ENCODE results near the gene PAPOLB. TPM values are rescaled to one million over a fixed set of nuclear protein-coding genes. Genes with fewer than 3 reads are reported as not detected.

The PAPOLB gene
- total RNA-seq, 4 donors from 2014 or later, result 0.38 TPM; not detected in 3

DNA sequence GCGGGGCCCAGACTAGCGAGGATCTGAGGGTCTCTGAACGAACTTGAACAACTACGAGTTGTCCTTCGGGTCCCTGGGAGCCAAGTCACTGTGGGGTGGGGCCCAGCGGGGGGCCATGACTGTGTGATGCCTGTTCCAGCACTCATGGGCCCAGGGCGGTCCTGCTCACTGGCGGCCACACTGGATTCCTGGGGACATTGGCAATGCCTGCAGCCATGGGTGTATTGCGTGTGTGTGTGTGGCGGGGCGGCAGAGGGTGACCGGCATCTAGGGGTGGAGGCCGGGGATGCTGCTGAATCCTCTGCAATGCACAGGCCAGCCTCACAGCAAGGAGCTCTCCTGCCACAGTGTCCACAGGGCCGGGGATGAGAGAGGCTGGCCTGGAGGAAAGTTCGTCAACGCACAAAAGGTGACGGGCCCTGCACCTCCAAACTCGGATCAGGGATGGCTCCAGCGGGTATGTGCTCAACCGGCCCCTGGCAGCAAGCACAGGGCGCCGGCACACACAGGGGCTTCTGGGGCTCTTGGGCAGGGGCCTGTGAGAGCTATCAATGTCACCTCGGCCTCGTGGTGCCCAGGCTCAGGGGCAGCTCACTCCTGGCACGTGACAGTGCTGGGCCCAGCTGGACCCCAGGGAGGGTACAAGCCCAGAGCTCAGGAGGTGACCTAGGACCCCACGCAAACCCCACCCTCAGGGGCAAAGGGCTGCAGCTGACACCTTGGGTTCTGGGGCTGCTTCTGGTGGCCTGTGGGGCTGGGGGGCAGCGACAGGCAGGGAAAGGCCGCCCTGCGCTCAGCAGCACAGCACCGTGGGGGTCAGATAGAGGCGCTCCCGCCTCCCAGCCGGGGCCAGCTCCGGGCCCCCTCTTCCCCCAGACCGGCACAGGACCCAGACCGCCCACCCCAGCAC is 27.9 kb downstream of the PAPOLB start:
- no peak for TF ChIP-seq POLR2A (IDR thresholded peaks at IDR 0.05)
- TF ChIP-seq, protein P1, sequence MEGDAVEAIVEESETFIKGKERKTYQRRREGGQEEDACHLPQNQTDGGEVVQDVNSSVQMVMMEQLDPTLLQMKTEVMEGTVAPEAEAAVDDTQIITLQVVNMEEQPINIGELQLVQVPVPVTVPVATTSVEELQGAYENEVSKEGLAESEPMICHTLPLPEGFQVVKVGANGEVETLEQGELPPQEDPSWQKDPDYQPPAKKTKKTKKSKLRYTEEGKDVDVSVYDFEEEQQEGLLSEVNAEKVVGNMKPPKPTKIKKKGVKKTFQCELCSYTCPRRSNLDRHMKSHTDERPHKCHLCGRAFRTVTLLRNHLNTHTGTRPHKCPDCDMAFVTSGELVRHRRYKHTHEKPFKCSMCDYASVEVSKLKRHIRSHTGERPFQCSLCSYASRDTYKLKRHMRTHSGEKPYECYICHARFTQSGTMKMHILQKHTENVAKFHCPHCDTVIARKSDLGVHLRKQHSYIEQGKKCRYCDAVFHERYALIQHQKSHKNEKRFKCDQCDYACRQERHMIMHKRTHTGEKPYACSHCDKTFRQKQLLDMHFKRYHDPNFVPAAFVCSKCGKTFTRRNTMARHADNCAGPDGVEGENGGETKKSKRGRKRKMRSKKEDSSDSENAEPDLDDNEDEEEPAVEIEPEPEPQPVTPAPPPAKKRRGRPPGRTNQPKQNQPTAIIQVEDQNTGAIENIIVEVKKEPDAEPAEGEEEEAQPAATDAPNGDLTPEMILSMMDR (IDR thresholded peaks at IDR 0.05), result no peak
- DNase-seq, result no peak
- Histone ChIP-seq H3K36me3 (peaks cover 0 to 15% (median 0%) of the 10 kb centered on the region in 3 donors), H3K9me3 (no peaks in the 10 kb centered on the region), H3K4me1 (no peaks in the 10 kb centered on the region), H3K4me3 (no peak overlapping the region), H3K27ac (no peak overlapping the region), H3K27me3 (no peaks in the 10 kb centered on the region)
- WGBS, 2 donors, result 53 to 84% methylated on average over 5 of the region's 36 CpGs
- intact Hi-C loops (cut with DNase I), result no loop called here

DNA sequence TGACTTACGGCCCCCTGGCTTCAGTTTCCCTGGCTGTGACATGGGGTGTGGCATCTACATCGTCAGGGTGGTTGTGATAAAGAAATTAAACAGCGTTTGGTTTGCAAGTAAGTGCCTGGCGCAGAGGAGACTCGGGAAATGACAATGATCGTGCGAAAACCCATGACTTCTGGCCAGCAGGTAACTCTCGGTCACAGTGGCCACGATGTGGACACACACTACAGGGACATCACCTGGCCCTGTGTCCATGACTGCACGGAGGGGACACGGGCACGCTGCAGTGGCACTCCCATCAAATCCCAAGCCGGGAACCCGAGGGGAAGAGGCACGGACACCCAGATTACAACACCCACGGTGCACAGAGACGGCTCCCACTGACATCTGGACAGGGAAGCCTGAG is 28.7 kb downstream of the PAPOLB start:
- no peak overlapping the region for H3K4me3 ChIP-seq
- H3K36me3 ChIP-seq, result peaks cover 0 to 15% (median 0%) of the 10 kb centered on the region in 3 donors
- no peak overlapping the region for H3K27ac ChIP-seq
- no peaks in the 10 kb centered on the region for H3K4me1 ChIP-seq
- H3K9me3 ChIP-seq, result no peaks in the 10 kb centered on the region
- WGBS, 2 donors, result 77 to 85% methylated on average over 13 to 17 of the region's 17 CpGs
- no peaks in the 10 kb centered on the region for H3K27me3 ChIP-seq
- TF ChIP-seq, protein P1 (IDR thresholded peaks at IDR 0.05), result no peak
- no peak for TF ChIP-seq POLR2A (IDR thresholded peaks at IDR 0.05)
- intact Hi-C loops (cut with DNase I), result no loop called here
- DNase-seq, result no peak

DNA sequence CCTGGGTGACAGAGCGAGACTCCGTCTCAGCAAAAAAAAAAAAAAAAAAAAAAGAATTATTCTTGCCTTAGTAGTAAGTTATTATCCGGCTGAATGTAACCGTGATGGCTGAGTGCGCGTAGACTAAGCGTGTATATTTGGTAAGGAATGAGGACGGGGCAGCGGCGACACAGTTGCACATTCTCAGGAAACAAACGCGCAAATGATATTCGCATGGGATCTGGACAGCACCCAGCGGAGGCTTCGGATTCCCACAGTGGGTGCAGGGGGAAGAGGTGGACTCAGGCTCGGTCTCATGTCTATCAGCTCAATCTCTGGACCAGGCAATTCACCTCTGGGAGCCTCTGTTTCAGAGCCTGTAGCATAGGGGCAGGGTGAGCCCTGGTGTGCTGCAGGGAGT is 29.1 kb downstream of the PAPOLB start:
- Histone ChIP-seq H3K27me3 (no peaks in the 10 kb centered on the region), H3K27ac (no peak overlapping the region), H3K36me3 (peaks cover 0 to 15% (median 0%) of the 10 kb centered on the region in 3 donors), H3K9me3 (no peaks in the 10 kb centered on the region), H3K4me3 (no peak overlapping the region), H3K4me1 (no peaks in the 10 kb centered on the region)
- intact Hi-C loops (cut with DNase I), result no loop called here
- TF ChIP-seq, protein P1 (IDR thresholded peaks at IDR 0.05), result no peak
- TF ChIP-seq POLR2A (IDR thresholded peaks at IDR 0.05), result no peak
- 89 to 92% methylated on average over 15 to 16 of the region's 16 CpGs for WGBS, 2 donors
- no peak for DNase-seq

DNA sequence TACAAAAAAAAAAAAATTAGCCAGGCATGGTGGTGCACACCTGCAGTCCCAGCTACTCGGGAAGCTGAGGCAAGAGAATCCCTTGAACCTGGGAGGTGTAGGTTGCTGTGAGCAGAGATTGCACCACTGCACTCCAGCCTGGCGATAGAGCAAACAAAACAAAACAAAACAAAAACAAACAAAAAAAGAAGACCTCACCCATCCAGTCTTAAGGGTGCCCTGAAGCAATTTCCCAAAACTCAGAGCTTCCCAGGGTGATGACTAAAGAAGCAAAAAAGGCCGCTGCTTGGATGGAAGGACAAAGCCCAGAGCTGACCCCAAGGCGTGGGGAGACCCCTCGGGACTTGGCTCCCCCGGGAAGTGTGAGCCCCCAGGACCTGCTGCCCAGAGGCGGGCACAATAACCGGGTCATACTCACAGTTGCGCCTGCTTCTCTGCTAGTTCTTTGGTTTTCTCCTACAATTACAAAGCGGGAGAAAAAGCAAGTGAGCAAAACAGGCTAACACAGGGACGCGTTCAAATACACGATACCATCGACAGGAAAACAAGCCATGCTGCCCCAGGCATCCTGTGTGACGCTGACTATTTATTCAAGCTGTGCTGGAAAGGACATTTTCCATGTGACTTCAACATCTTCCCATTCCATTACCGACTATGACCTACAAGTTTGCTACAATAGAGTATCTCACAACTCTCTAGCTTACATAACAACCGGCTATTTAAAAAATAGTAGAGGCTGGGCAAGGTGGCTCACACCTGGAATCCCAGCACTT is 29.9 kb downstream of the PAPOLB start:
- intact Hi-C loops (cut with DNase I), result no loop called here
- no peaks in the 10 kb centered on the region for H3K27me3 ChIP-seq
- DNase-seq, result no peak

More for the DNA sequence above, 29.9 kb downstream of the PAPOLB start:
- Histone ChIP-seq H3K9me3 (no peaks in the 10 kb centered on the region), H3K4me1 (no peaks in the 10 kb centered on the region), H3K36me3 (peaks cover 0 to 15% (median 0%) of the 10 kb centered on the region in 3 donors), H3K27ac (no peak overlapping the region), H3K4me3 (no peak overlapping the region)
- 79 to 81% methylated on average over 13 to 17 of the region's 17 CpGs for WGBS, 2 donors
- TF ChIP-seq, protein P1 (IDR thresholded peaks at IDR 0.05), result no peak
- TF ChIP-seq POLR2A (IDR thresholded peaks at IDR 0.05), result no peak

Data from esophagus squamous epithelium (tissue), 5 donors.